K562 (cell line): ENCODE data around the gene ACTN3. TPM values are rescaled to one million over a fixed set of nuclear protein-coding genes. Genes with fewer than 3 reads are reported as not detected.

Experiments used
- ARID3A ChIP-seq: IDR thresholded peaks from 2 replicates; pipeline ENCODE4 v1.6.1; 2012; ENCODE audit warnings: low read depth, low read length, improper control_type of control experiment, borderline replicate concordance
- BCL6 ChIP-seq: fragments of 250-450 bp; sonication (Bioruptor Pico); IDR thresholded peaks from 2 replicates; pipeline ENCODE4 v1.4.0; 2020
- BRF1 ChIP-seq: IDR thresholded peaks from 3 replicates; pipeline ENCODE4 v1.6.1; 2011; ENCODE audit warnings: borderline replicate concordance, mild to moderate bottlenecking; ENCODE audit not compliant: insufficient read length; ENCODE audit errors: extremely low read depth
- CAMTA2 ChIP-seq: fragments of 250-450 bp; sonication (Bioruptor Pico); conservative IDR thresholded peaks from 2 replicates; pipeline ENCODE4 v1.5.1; 2022
- EHMT2 ChIP-seq: fragments of 450-650 bp; IDR thresholded peaks from 2 replicates; pipeline ENCODE4 v1.6.1; 2018; ENCODE audit warnings: antibody characterized with exemption
- ELF1 ChIP-seq: fragments of 200-800 bp; sonication (Bioruptor generic); IDR thresholded peaks from 2 replicates; pipeline ENCODE4 v1.6.1; 2016; ENCODE audit warnings: missing genetic modification characterization, missing compliant biosample characterization
- FOXJ3 ChIP-seq: sonication (generic); formaldehyde crosslinking; IDR thresholded peaks from 2 replicates; pipeline ENCODE4 v1.4.0; 2020; ENCODE audit warnings: mild to moderate bottlenecking, missing genetic modification reagents
- FOXK2 ChIP-seq, 2 experiments: fragments of 450-650 bp; IDR thresholded peaks in 1 of 2; conservative IDR thresholded peaks in 1 of 2; 2 replicates each; pipeline ENCODE4 v1.6.1; 2016; ENCODE audit warnings: low read depth in 2 of 2, mild to moderate bottlenecking in 1 of 2
- FOXP4 ChIP-seq: sonication (generic); formaldehyde crosslinking; IDR thresholded peaks from 2 replicates; pipeline ENCODE4 v1.8.0; 2022; ENCODE audit warnings: mild to moderate bottlenecking, missing genetic modification reagents, borderline replicate concordance
- GTF2A2 ChIP-seq: IDR thresholded peaks from 2 replicates; pipeline ENCODE4 v1.6.1; 2016; ENCODE audit warnings: mild to moderate bottlenecking, missing genetic modification characterization, missing compliant biosample characterization
- KAT8 ChIP-seq: fragments of 450-650 bp; IDR thresholded peaks from 2 replicates; pipeline ENCODE4 v1.6.1; 2016; ENCODE audit warnings: low read depth, mild to moderate bottlenecking
- MEF2A ChIP-seq: IDR thresholded peaks from 2 replicates; pipeline ENCODE4 v1.6.1; 2011; ENCODE audit warnings: low read depth, mild to moderate bottlenecking, low read length, moderate library complexity; ENCODE audit not compliant: control insufficient read depth
- NFE2L1 ChIP-seq: fragments of 450-650 bp; IDR thresholded peaks from 2 replicates; pipeline ENCODE4 v1.6.1; 2016; ENCODE audit warnings: missing genetic modification characterization, low read depth, mild to moderate bottlenecking, missing compliant biosample characterization, moderate library complexity, borderline replicate concordance
- NUFIP1 ChIP-seq: fragments of 450-650 bp; IDR thresholded peaks from 2 replicates; pipeline ENCODE4 v1.6.1; 2018; ENCODE audit not compliant: partially characterized antibody
- PHF20 ChIP-seq: fragments of 450-650 bp; IDR thresholded peaks from 2 replicates; pipeline ENCODE4 v1.6.1; 2018; ENCODE audit not compliant: partially characterized antibody
- PHTF2 ChIP-seq: fragments of 250-450 bp; sonication (Bioruptor Pico); IDR thresholded peaks from 2 replicates; pipeline ENCODE4 v1.5.0; 2021; ENCODE audit warnings: mild to moderate bottlenecking
- STAT5A ChIP-seq: IDR thresholded peaks from 2 replicates; pipeline ENCODE4 v1.6.1; 2012; ENCODE audit warnings: low read length, inconsistent platforms, borderline replicate concordance
- U2AF1 ChIP-seq: fragments of 200-400 bp; formaldehyde crosslinking; optimal IDR thresholded peaks from 2 replicates; pipeline ENCODE3; 2017; ENCODE audit warnings: mild to moderate bottlenecking, low read depth, low read length, moderate library complexity
- USF1 ChIP-seq: sonication (generic); formaldehyde crosslinking; IDR thresholded peaks from 2 replicates; pipeline ENCODE4 v1.9.0; 2022; ENCODE audit warnings: mild to moderate bottlenecking, missing genetic modification reagents
- ZC3H4 ChIP-seq: sonication (generic); formaldehyde crosslinking; IDR thresholded peaks from 2 replicates; pipeline ENCODE4 v1.9.0; 2021; ENCODE audit warnings: missing genetic modification reagents, borderline replicate concordance
- ZFP30 ChIP-seq: fragments of 250-450 bp; sonication (Bioruptor Pico); IDR thresholded peaks from 2 replicates; pipeline ENCODE4 v1.8.0; 2022; ENCODE audit warnings: moderate library complexity, mild to moderate bottlenecking, inconsistent platforms, borderline replicate concordance
- ZNF212 ChIP-seq: fragments of 450-650 bp; formaldehyde crosslinking; IDR thresholded peaks from 2 replicates; pipeline ENCODE4 v1.4.0; 2020; ENCODE audit warnings: mild to moderate bottlenecking
- ZNF3 ChIP-seq: fragments of 250-450 bp; sonication (Bioruptor Pico); IDR thresholded peaks from 2 replicates; pipeline ENCODE4 v1.5.0; 2021; ENCODE audit warnings: mild to moderate bottlenecking, moderate library complexity
- ZNF431 ChIP-seq: sonication (generic); formaldehyde crosslinking; IDR thresholded peaks from 2 replicates; pipeline ENCODE4 v1.8.0; 2022; ENCODE audit warnings: mild to moderate bottlenecking, missing genetic modification reagents
- ZNF57 ChIP-seq: fragments of 450-650 bp; formaldehyde crosslinking; IDR thresholded peaks from 2 replicates; pipeline ENCODE4 v1.4.0; 2020; ENCODE audit warnings: mild to moderate bottlenecking, moderate library complexity
- ZNF780A ChIP-seq: fragments of 250-450 bp; sonication (Bioruptor Pico); IDR thresholded peaks from 2 replicates; pipeline ENCODE4 v1.5.0; 2021; ENCODE audit warnings: mild to moderate bottlenecking
- ZNF830 ChIP-seq: fragments of 250-450 bp; sonication (Bioruptor Pico); IDR thresholded peaks from 2 replicates; pipeline ENCODE4 v1.5.0; 2021; ENCODE audit warnings: mild to moderate bottlenecking
- polyA plus RNA-seq, 8 experiments: library from polyadenylated mRNA; depleted of rRNA in 4 of 8; stranded (reverse) in 5 of 8; unstranded in 3 of 8; fragments of >200 nt; fragmentation: Nextera tagmentation in 2 of 8; fragmentation: Illumina TruSeq in 1 of 8; extraction: Ambion mirVana in 2 of 8; extraction: Trizol in 1 of 8; gene quantifications; 2 replicates each; pipeline versions ENCODE4 v1.2.1 to v1.2.3, GENCODE V29; 2011 to 2014; ENCODE audit warnings: inconsistent platforms in 1 of 8, missing spikeins in 1 of 8
- total RNA-seq, 7 experiments: library from RNA; depleted of rRNA in 6 of 7; stranded (reverse); fragments of >200 nt in 6 of 7; fragmentation: Illumina TruSeq in 2 of 7; extraction: Trizol in 2 of 7; gene quantifications; 2 replicates each; pipeline versions ENCODE4 v1.2.1 to v1.2.3, GENCODE V29; 2011 to 2021; ENCODE audit warnings: low replicate concordance in 1 of 7

ACTN3 gene
- total and polyA plus RNA-seq, 9 of the 15 experiments (the other 6 are each of a cell fraction or from before 2014, with no cell fraction given), result not detected

- TF ChIP-seq ARID3A (no peak), FOXJ3 (no peak), ZC3H4 (CRISPR knock-in tag) (no peak), KAT8 (no peak), PHF20 (peak; percentile 94), U2AF1 (no peak), BRF1 (no peak), ZNF212 (CRISPR knock-in tag) (no peak), ZNF830 (CRISPR knock-in tag) (no peak), MEF2A (no peak), ZNF780A (CRISPR knock-in tag) (no peak), ZFP30 (CRISPR knock-in tag) (no peak), EHMT2 (no peak), ZNF431 (CRISPR knock-in tag) (no peak), USF1 (CRISPR knock-in tag) (peak; percentile 29; the same call in 1 of the 2 replicates), CAMTA2 (CRISPR knock-in tag) (no peak), PHTF2 (no peak), STAT5A (no peak; the same call in 1 of the 2 replicates), NUFIP1 (no peak), NFE2L1 (tag) (no peak), FOXK2 (conservative IDR thresholded peaks at IDR 0.05 in 1 of 2, IDR thresholded peaks at IDR 0.05 in 1 of 2; ENCODE audit: low read depth in 2 of 2) (0 out of 4 replicates have a peak, but pooled peaks of 1 of the 2 experiments have one; percentile 45), GTF2A2 (0 out of 2 replicates have a peak, but pooled peaks have one; percentile 47), ELF1 (tag) (no peak), ZNF3 (CRISPR knock-in tag) (no peak), BCL6 (CRISPR knock-in tag) (no peak), FOXP4 (no peak), ZNF57 (no peak)
Observed at GRCh38 chr11:66510271-66510989, 36.3 kb upstream of the ACTN3 start, which contains the start of gene BBS1 (continued).
